Measurements from ENCODE around the gene SYNPO2. TPM values are rescaled to one million over a fixed set of nuclear protein-coding genes. Genes with fewer than 3 reads are reported as not detected.
"Not testable (repeated sequence)": the region's sequence is repeated elsewhere in the genome, so short reads cannot be mapped to it uniquely, and the experiment has no call there.

Gene SYNPO2
- total RNA-seq, 4 donors from 2014 or later: 1,547 to 3,168 (median 2,047) TPM

GRCh38 chr4:119020158-119020557, 131.5 kb downstream of the SYNPO2 start:
- ATAC-seq: peak; percentile 37
- TF ChIP-seq, protein P1, sequence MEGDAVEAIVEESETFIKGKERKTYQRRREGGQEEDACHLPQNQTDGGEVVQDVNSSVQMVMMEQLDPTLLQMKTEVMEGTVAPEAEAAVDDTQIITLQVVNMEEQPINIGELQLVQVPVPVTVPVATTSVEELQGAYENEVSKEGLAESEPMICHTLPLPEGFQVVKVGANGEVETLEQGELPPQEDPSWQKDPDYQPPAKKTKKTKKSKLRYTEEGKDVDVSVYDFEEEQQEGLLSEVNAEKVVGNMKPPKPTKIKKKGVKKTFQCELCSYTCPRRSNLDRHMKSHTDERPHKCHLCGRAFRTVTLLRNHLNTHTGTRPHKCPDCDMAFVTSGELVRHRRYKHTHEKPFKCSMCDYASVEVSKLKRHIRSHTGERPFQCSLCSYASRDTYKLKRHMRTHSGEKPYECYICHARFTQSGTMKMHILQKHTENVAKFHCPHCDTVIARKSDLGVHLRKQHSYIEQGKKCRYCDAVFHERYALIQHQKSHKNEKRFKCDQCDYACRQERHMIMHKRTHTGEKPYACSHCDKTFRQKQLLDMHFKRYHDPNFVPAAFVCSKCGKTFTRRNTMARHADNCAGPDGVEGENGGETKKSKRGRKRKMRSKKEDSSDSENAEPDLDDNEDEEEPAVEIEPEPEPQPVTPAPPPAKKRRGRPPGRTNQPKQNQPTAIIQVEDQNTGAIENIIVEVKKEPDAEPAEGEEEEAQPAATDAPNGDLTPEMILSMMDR (IDR thresholded peaks at IDR 0.05): no peak
- TF ChIP-seq POLR2AphosphoS5 (IDR thresholded peaks at IDR 0.05) (peak; percentile 90), EP300 (IDR thresholded peaks at IDR 0.05) (no peak), POLR2A (IDR thresholded peaks at IDR 0.05) (no peak)
- Histone ChIP-seq H3K27ac (peak overlapping the region; percentile 90 to 100 (median 95)), H3K4me1 (peaks cover 0 to 67% (median 31%) of the 10 kb centered on the region in 3 donors), H3K4me3 (no peak overlapping the region), H3K36me3 (peaks cover 0 to 7% of the 10 kb centered on the region in 2 donors), H3K27me3 (no peaks in the 10 kb centered on the region), H3K9me3 (no peaks in the 10 kb centered on the region)
- 8 to 30% methylated on average over 1 of the region's 1 CpG for WGBS, 2 donors (ENCODE audit: low coverage in 1 of 2)

DNA sequence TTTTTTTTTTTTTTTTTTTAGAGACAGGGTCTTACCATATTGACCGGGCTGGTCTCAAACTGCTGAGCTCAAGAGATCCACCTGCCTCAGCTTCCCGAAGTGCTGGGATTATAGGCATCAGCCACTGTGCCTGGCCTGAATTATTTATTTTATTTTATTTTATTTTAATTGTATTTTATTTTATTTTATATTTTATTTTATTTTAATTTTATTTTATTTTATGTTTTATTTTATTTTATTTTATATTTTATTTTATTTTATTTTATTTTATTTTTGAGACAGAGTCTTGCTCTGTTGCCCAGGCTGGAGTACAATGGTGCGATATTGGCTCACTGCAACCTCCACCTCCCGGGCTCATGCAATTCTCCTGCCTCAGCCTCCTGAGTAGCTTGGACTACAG, 133.9 kb downstream of the SYNPO2 start:
- H3K4me3 ChIP-seq, H3K27me3 ChIP-seq, H3K36me3 ChIP-seq, ATAC-seq, H3K9me3 ChIP-seq: not testable (repeated sequence)
- 97 to 98% methylated on average over 4 of the region's 4 CpGs for WGBS, 2 donors (ENCODE audit: low coverage in 1 of 2)
- H3K27ac ChIP-seq: peak overlapping the region; percentile 90 to 100 (median 97)
- H3K4me1 ChIP-seq: peaks cover 0 to 64% (median 18%) of the 10 kb centered on the region in 3 donors

DNA sequence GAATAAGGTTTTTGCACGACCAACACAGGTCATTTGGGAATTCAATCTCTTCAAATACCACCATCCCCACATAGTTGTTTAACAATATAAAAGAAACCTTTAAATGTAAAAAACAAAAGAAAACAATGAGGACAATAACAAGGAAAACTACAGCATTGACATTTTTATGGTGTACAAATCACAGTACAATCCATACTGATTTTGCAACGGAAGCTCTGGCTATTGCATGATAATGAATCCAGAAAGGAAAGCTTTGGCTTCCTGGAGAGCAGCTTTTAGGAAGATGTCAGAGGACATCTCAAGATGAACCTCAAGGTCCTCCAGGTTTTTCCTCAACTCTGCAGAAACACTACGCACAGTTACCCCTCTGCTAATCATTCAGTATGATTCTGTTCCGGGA, 135.4 kb downstream of the SYNPO2 start:
- Histone ChIP-seq H3K4me3 (no peak overlapping the region), H3K4me1 (peaks cover 0 to 58% (median 16%) of the 10 kb centered on the region in 3 donors), H3K27me3 (no peaks in the 10 kb centered on the region), H3K36me3 (peaks cover 0 to 7% of the 10 kb centered on the region in 2 donors), H3K27ac (peak overlapping the region; percentile 90 to 100 (median 97)), H3K9me3 (no peaks in the 10 kb centered on the region)
- WGBS, 2 donors (ENCODE audit: low coverage in 1 of 2): 57 to 62% methylated on average over 4 of the region's 4 CpGs
- TF ChIP-seq, protein P1 (IDR thresholded peaks at IDR 0.05): no peak
- no peak for TF ChIP-seq POLR2A (IDR thresholded peaks at IDR 0.05)
- no peak for TF ChIP-seq POLR2AphosphoS5 (IDR thresholded peaks at IDR 0.05)
- TF ChIP-seq EP300 (IDR thresholded peaks at IDR 0.05): no peak
- no peak for ATAC-seq

DNA sequence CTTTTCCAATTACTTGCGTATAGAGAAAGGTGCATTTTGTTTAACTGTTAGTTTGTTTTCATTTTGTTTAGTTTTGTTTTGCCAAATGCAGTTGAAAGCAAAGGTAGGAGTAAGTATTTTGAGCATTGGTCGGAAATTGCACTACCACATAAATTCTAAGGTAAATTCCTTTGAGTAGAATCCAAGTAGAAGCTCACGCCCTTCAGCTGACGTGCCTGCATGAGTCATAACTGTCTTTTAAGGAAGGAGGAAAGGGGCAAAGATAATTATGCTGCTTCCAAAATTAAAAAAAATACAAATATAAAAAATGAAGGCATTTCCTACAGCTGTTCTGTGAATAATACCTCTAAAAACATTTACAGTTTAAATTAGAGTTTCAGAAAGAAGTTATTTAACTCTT, 136.8 kb downstream of the SYNPO2 start:
- H3K27ac ChIP-seq: peak overlapping the region; percentile 90 to 100 (median 97)
- H3K9me3 ChIP-seq: no peaks in the 10 kb centered on the region
- ATAC-seq: peak; percentile 51
- 15 to 19% methylated on average over 4 of the region's 4 CpGs for WGBS, 2 donors (ENCODE audit: low coverage in 1 of 2)
- peaks cover 0 to 49% (median 16%) of the 10 kb centered on the region in 3 donors for H3K4me1 ChIP-seq
- peaks cover 0 to 13% of the 10 kb centered on the region in 2 donors for H3K36me3 ChIP-seq
- H3K27me3 ChIP-seq: no peaks in the 10 kb centered on the region
- no peak for TF ChIP-seq POLR2A (IDR thresholded peaks at IDR 0.05)
- peak; percentile 45 for TF ChIP-seq POLR2AphosphoS5 (IDR thresholded peaks at IDR 0.05)
- peak overlapping the region in 1 of 2 donors; percentile 55 for H3K4me3 ChIP-seq

GRCh38 chr4:119025916-119026661, 137.4 kb downstream of the SYNPO2 start:
- TF ChIP-seq POLR2AphosphoS5 (IDR thresholded peaks at IDR 0.05) (peak; percentile 98), POLR2A (IDR thresholded peaks at IDR 0.05) (no peak), EP300 (IDR thresholded peaks at IDR 0.05) (peak; percentile 90)
- TF ChIP-seq, protein P1 (IDR thresholded peaks at IDR 0.05): no peak
- peaks cover 0 to 19% of the 10 kb centered on the region in 2 donors for H3K36me3 ChIP-seq
- H3K4me1 ChIP-seq: peaks cover 0 to 47% (median 16%) of the 10 kb centered on the region in 3 donors
- H3K9me3 ChIP-seq: no peaks in the 10 kb centered on the region
- ATAC-seq: peak; percentile 82
- no peaks in the 10 kb centered on the region for H3K27me3 ChIP-seq
- H3K27ac ChIP-seq: peak overlapping the region; percentile 90 to 100 (median 97)
- H3K4me3 ChIP-seq: peak overlapping the region; percentile 55
- WGBS, 2 donors (ENCODE audit: low coverage in 1 of 2): 0 to 6% methylated on average over 4 of the region's 4 CpGs
